T1000 (cell line): ENCODE measurements around the gene C1QTNF9.
"Not testable (repeated sequence)": the region's sequence is repeated elsewhere in the genome, so short reads cannot be mapped to it uniquely, and the experiment has no call there.

ENCODE experiments used
- DNase-seq: peaks from one replicate; lab custom pipeline; 2025; ENCODE audit warnings: mixed read lengths; lab: John Stamatoyannopoulos, UW

C1QTNF9 gene

GRCh38 chr13:24309300-24309699 is at the start of gene C1QTNF9:
Gene C1QTNF9 (plus strand): TSS chr13:24309580. CDS start chr13:24316004, 6,424 bp downstream.
- not testable (repeated sequence) for DNase-seq

GRCh38 chr13:24261566-24261965 is 47.8 kb upstream of the C1QTNF9 start:
- no peak for DNase-seq

- DNase-seq: no peak
Observed at GRCh38 chr13:24263632-24264031, 45.7 kb upstream of the C1QTNF9 start.

GRCh38 chr13:24264976-24265375 is 44.4 kb upstream of the C1QTNF9 start:
- DNase-seq: no peak

GRCh38 chr13:24265453-24265852 is 43.9 kb upstream of the C1QTNF9 start:
- no peak for DNase-seq

GRCh38 chr13:24267274-24267673 is 42.1 kb upstream of the C1QTNF9 start:
- no peak for DNase-seq

- no peak for DNase-seq
Observed at GRCh38 chr13:24267801-24268200, 41.6 kb upstream of the C1QTNF9 start.

- DNase-seq: no peak
Observed at GRCh38 chr13:24269821-24270220, 39.6 kb upstream of the C1QTNF9 start.

- DNase-seq: no peak
Observed at GRCh38 chr13:24270639-24271141, 38.7 kb upstream of the C1QTNF9 start.

GRCh38 chr13:24271231-24271600 is 38.2 kb upstream of the C1QTNF9 start:
- no peak for DNase-seq

GRCh38 chr13:24271601-24272451 is 37.6 kb upstream of the C1QTNF9 start:
- no peak for DNase-seq

- DNase-seq: no peak
Observed at GRCh38 chr13:24272452-24273161, 36.8 kb upstream of the C1QTNF9 start.

GRCh38 chr13:24273926-24274325 is 35.5 kb upstream of the C1QTNF9 start:
- no peak for DNase-seq

GRCh38 chr13:24274452-24275021 is 34.8 kb upstream of the C1QTNF9 start:
- DNase-seq: no peak

- DNase-seq: no peak
Observed at GRCh38 chr13:24275041-24275440, 34.3 kb upstream of the C1QTNF9 start.

GRCh38 chr13:24276306-24276705 is 33.1 kb upstream of the C1QTNF9 start:
- no peak for DNase-seq

GRCh38 chr13:24276861-24277260 is 32.5 kb upstream of the C1QTNF9 start:
- no peak for DNase-seq

GRCh38 chr13:24277761-24278160 is 31.6 kb upstream of the C1QTNF9 start:
- DNase-seq: no peak

GRCh38 chr13:24279327-24280110 is 29.9 kb upstream of the C1QTNF9 start:
- no peak for DNase-seq

GRCh38 chr13:24280720-24281119 is 28.7 kb upstream of the C1QTNF9 start:
- DNase-seq: no peak

GRCh38 chr13:24281188-24282008 is 28.0 kb upstream of the C1QTNF9 start:
- DNase-seq: no peak
